Right ventricle myocardium inferior (tissue), 1 donor: Measurements from ENCODE around the gene KIF2A. TPM values are rescaled to one million over a fixed set of nuclear protein-coding genes. Genes with fewer than 3 reads are reported as not detected.

Source experiments
- ATAC-seq: fragments of 200-7000 bp; cut with Tn5 transposase; one replicate; pipeline ENCODE4 v1.9.1; 2020; ENCODE audit warnings: mild to moderate bottlenecking, moderate library complexity
- DNase-seq: peaks from one replicate; pipeline ENCODE4 v3.0.0; 2021; ENCODE audit errors: missing footprints
- intact Hi-C: fragments of 100-400 bp; cut with DNase I; formaldehyde crosslinking; loops from one replicate; pipeline ENCODE4 v1.11.0; 2022
- total RNA-seq: library from RNA; stranded (reverse); fragmentation: NEBNext Ultra II Directional; extraction: Animal tissue kit (Norgen Biotek cat#: 25700); gene quantifications from one replicate; pipeline ENCODE4 v1.2.1, GENCODE V29; 2021
- donor health status: DM: no; HTN: yes; CAD: no; lungs with severe emphysema.

Gene KIF2A
- total RNA-seq, 1 donor from 2014 or later: 9.8 TPM

GRCh38 chr5:62419609-62420008 is 113.6 kb downstream of the KIF2A start:
- intact Hi-C loops: no loop called here
- ATAC-seq (no peak), DNase-seq (no peak)

DNA sequence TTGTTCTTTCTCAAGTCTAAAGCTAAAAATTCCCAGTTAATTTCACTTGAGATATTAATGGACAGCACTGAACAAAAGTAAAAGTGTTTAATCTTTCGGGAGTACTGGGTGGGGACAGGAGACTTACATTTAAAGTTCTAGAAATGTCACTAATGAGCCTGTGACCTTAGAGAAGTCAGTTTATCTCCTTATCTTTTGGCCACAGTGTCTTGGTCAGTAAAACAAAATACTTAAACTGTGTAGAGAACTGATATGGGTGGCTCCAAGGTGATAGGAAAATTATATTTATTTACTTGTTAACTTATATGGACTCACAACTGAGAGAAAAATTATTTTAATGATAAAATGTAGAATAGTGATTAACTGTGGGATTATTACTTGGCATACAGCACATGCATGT is 115.4 kb downstream of the KIF2A start:
- DNase-seq (no peak), ATAC-seq (no peak)
- intact Hi-C loops: no loop called here

DNA sequence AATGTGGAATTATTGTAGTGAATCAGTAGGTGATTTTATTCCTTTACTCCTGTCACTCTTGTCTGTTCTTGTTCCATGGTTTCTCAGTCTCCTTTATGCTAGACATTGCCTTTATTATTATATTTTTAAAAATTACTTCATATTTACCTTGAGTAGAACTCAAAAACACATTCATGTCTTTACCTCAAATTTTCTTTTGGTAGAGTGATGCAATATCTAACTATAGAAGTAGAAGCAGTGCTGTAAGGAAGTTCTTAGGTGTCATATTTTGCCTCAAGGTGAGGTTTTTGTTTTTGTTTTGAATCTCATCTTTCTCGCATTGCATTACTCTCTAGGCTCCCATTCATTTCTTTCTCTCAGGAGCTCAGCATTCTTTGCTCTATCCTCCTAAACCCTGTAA is 118.8 kb downstream of the KIF2A start:
- DNase-seq (no peak), ATAC-seq (no peak)
- intact Hi-C loops: no loop called here

DNA sequence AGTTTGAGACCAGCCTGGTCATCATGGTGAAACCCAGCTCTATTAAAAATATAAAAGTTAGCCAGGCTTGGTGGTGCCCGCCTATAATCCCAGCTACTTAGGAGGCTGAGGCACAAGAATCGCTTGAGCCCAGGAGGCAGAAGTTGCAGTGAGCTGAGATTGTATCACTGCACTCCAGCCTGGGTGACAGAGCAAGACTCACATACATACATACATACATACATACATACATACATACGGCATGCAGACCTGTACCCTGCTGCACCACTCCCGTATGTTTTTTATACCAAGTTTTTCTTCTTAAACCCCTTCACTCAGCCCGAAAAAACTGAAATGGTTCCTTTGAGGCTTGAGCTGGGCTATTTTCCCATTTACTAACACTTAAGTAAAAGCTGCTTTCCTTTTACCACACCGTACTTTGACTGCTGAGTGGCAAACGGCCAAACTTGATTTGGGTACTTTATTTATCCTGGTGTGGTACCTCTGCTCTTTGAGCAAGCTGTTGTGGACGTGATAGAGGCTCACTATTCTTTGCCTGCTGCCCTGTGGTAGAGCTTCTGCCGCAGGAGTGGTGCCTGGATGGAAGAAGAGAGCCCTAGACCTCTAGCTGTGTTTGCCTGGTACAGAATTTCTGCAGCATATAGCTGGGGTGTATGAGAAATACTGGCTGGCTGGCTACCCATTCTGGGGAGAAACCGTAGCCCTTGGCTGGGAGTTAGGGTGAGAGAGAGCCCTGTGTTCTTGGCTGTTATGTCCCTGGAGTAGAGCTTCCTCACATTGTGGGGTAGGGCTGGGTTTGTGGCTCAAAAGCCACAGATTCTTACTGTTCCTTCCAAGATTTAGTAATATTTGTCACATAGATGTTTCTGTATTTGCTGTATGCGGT is 126.0 kb downstream of the KIF2A start:
- DNase-seq (no peak), ATAC-seq (peak; percentile 85)
- intact Hi-C loops: loop anchor here (2.0 kb wide), 1 partner anchor 29 kb away; the partner anchor contains the start of gene DIMT1

- DNase-seq: no peak
- intact Hi-C loops: loop anchor here (2.0 kb wide), 1 partner anchor 30 kb away; the partner anchor contains the start of gene DIMT1
- ATAC-seq: peak; percentile 51
These were observed 126.6 kb downstream of the KIF2A start for GRCh38 chr5:62432621-62433064.

Other genes with a start within 250 kb of the KIF2A start
- 16.4 TPM for gene DIMT1, start 97.7 kb downstream of the KIF2A start, total RNA-seq
- gene IPO11, start 106.6 kb downstream of the KIF2A start, total RNA-seq: 34.5 TPM